PC-9 (cell line): ENCODE measurements around the gene NPM1. TPM values are rescaled to one million over a fixed set of nuclear protein-coding genes. Genes with fewer than 3 reads are reported as not detected.

ENCODE experiments used
- Bru-seq: library from RNA; stranded (reverse); fragments of 400-500 nt; gene quantifications from one replicate; lab custom pipeline; 2021; lab: Mats Ljungman, UMichigan
- BruChase-seq, 2 experiments: library from RNA; stranded (reverse); fragments of 400-500 nt; gene quantifications; one replicate each; lab custom pipeline; 2021; lab: Mats Ljungman, UMichigan
- BruUV-seq: library from RNA; stranded (reverse); fragments of 400-500 nt; replicated peaks from 2 replicates; lab custom pipeline; 2021; lab: Mats Ljungman, UMichigan
- CTCF ChIA-PET: fragments of 300-600 bp; sonication (Branson Sonifier 250); formaldehyde crosslinking; loops from one replicate; lab custom pipeline; 2022; ENCODE audit warnings: antibody characterized with exemption; lab: Charles Lee
- POLR2A ChIA-PET: fragments of 300-600 bp; sonication (Branson Sonifier 250); formaldehyde crosslinking; loops from one replicate; lab custom pipeline; 2022; ENCODE audit warnings: antibody characterized with exemption; ENCODE audit not compliant: unreplicated experiment; lab: Charles Lee
- DNase-seq, 2 experiments: peaks; one replicate each; pipeline versions ENCODE4 v3.0.0 to v3.0.0-alpha.2; 2015 to 2022; ENCODE audit warnings: mixed read lengths in 1 of 2
- H2AFZ ChIP-seq: fragments of 200-600 bp; sonication (generic); 2 replicates; pipeline ENCODE4 v1.8.1; 2017; ENCODE audit warnings: antibody characterized with exemption
- H3F3A ChIP-seq: fragments of 200-600 bp; sonication (generic); 2 replicates; pipeline ENCODE4 v1.8.1; 2017; ENCODE audit warnings: antibody characterized with exemption, mild to moderate bottlenecking, low read depth; ENCODE audit not compliant: insufficient read depth
- H3K27ac ChIP-seq: fragments of 200-600 bp; sonication (generic); 2 replicates; pipeline ENCODE4 v1.6.1; 2016; ENCODE audit warnings: mixed run types
- H3K27me3 ChIP-seq: fragments of 200-600 bp; sonication (generic); 2 replicates; pipeline ENCODE4 v1.6.1; 2016; ENCODE audit warnings: low read depth, mixed run types; ENCODE audit not compliant: insufficient read depth
- H3K36me3 ChIP-seq: fragments of 200-600 bp; sonication (generic); 2 replicates; pipeline ENCODE4 v1.6.1; 2016; ENCODE audit warnings: low read depth, mixed run types
- H3K4me1 ChIP-seq: fragments of 200-600 bp; sonication (generic); replicated peaks from 2 replicates; pipeline ENCODE4 v1.6.1; 2016; ENCODE audit warnings: mixed run types; ENCODE audit not compliant: insufficient read depth
- H3K4me2 ChIP-seq: fragments of 200-600 bp; sonication (generic); 2 replicates; pipeline ENCODE4 v1.6.1; 2017; ENCODE audit warnings: mixed run types
- H3K4me3 ChIP-seq: fragments of 200-600 bp; sonication (generic); 2 replicates; pipeline ENCODE4 v1.6.1; 2016; ENCODE audit warnings: mixed run types
- H3K79me2 ChIP-seq: fragments of 200-600 bp; sonication (generic); 2 replicates; pipeline ENCODE4 v1.6.1; 2017; ENCODE audit warnings: low read depth, mixed run types
- H3K9me2 ChIP-seq: fragments of 200-600 bp; sonication (generic); 2 replicates; pipeline ENCODE4 v1.8.1; 2017; ENCODE audit warnings: mild to moderate bottlenecking; ENCODE audit not compliant: insufficient read depth
- H3K9me3 ChIP-seq: fragments of 200-600 bp; sonication (generic); 2 replicates; pipeline ENCODE4 v1.8.1; 2016; ENCODE audit warnings: low read depth; ENCODE audit not compliant: insufficient read depth
- H4K20me1 ChIP-seq: fragments of 200-600 bp; sonication (generic); 2 replicates; pipeline ENCODE4 v1.8.1; 2017; ENCODE audit not compliant: insufficient read depth
- CTCF ChIP-seq: fragments of 200-600 bp; sonication (generic); conservative IDR thresholded peaks from 2 replicates; pipeline ENCODE4 v1.6.1; 2017; ENCODE audit warnings: mixed run types, antibody characterized with exemption, mild to moderate bottlenecking, moderate library complexity
- EZH2 ChIP-seq: fragments of 200-600 bp; sonication (generic); IDR thresholded peaks from 2 replicates; pipeline ENCODE4 v1.8.0; 2017; ENCODE audit warnings: antibody characterized with exemption, low read depth
- intact Hi-C: fragments of 100-400 bp; cut with micrococcal nuclease; formaldehyde crosslinking; loops from one replicate; pipeline ENCODE4 v1.10.0; 2022; ENCODE audit not compliant: unreplicated experiment
- long read RNA-seq: library from polyadenylated mRNA; stranded (forward); transcript quantifications from one replicate; pipeline ENCODE4 v2.0.0, GENCODE V29; 2022
- total RNA-seq: library from RNA; stranded (reverse); gene quantifications from 2 replicates; pipeline ENCODE4 v1.2.3, GENCODE V29; 2021

The NPM1 gene
- total RNA-seq (2,285 and 2,364 TPM in 2 replicates), Bru-seq, nascent RNA (percentile 100 among the genes with signal in this experiment), BruChase-seq, experiment 1, labeled RNA remaining after a 2-hour chase (percentile 99 among the genes with signal in this experiment), BruChase-seq, experiment 2, labeled RNA remaining after a 6-hour chase (percentile 100 among the genes with signal in this experiment)
- long read RNA-seq, transcript NPM1-201 (11 exons, 1,758 nt) = major isoform, 2,820 of 3,416 reads
- long read RNA-seq, transcript NPM1-203 (10 exons, 1,598 nt) = minor isoform, 339 of 3,416 reads
- long read RNA-seq, transcript NPM1-202 (10 exons, 1,237 nt) = minor isoform, 60 of 3,416 reads
- long read RNA-seq, partial matches to known transcripts = 37 of 3,416 reads
- long read RNA-seq, other reads (novel, unspliced or antisense) = 159 of 3,416 reads

DNA sequence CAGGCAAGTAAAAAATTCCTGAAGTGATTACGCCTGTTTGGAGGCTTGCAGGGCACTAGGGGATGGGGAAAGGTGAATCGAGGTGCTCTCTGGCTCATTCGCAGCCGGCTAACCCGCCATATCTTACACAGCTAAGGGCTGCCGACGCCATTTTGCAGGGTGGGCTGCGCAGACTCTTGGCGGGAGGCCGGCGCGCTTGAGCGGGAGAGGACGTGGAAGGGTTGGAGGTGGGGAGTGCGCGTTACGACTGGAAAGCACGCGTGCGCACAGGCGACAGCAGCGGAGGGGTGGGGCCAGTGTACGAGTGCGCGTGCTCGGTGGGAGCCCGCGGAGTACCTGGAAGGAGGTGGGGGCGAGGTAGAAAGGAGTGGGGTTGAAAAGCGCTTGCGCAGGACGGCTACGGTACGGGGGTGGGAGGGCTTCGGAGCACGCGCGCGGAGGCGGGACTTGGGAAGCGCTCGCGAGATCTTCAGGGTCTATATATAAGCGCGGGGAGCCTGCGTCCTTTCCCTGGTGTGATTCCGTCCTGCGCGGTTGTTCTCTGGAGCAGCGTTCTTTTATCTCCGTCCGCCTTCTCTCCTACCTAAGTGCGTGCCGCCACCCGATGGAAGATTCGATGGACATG is at the start of gene NPM1:
Gene NPM1 (plus strand): TSS at position 505 of the 625 bp plus-strand sequence. CDS start 100 bp downstream, at position 605.
- Histone ChIP-seq H3K36me3 (peaks cover 40% of the 10 kb centered on the region), H3K4me1 (peaks cover 32% of the 10 kb centered on the region), H3K9me2 (no peaks in the 10 kb centered on the region), H3F3A (peaks cover 43% of the 10 kb centered on the region), H3K4me3 (peak within 1 kb of the TSS; percentile 85), H3K4me2 (peak within 1 kb of the TSS; percentile 93), H3K27me3 (no peaks in the 10 kb centered on the region), H2AFZ (peak within 1 kb of the TSS; percentile 92), H3K9me3 (no peaks in the 10 kb centered on the region), H4K20me1 (peaks cover 46% of the 10 kb centered on the region), H3K79me2 (peaks cover 61% of the 10 kb centered on the region), H3K27ac (peak within 1 kb of the TSS; percentile 92)
- POLR2A ChIA-PET = interaction anchor here (0.6 to 1.1 kb wide), 2 partner anchors 21 to 27 kb away, joined by 7 to 8 read pairs; no protein-coding TSS in a partner anchor
- intact Hi-C loops = loop anchor here (2.0 to 5.0 kb wide), 2 partner anchors 21 to 635 kb away; no protein-coding TSS in a partner anchor
- no TSS peak for BruUV-seq
- TF ChIP-seq CTCF = no peak
- TF ChIP-seq EZH2 = no peak
- CTCF ChIA-PET = interaction anchor here (0.6 to 0.7 kb wide), 3 partner anchors 32 to 294 kb away, joined by 3 read pairs; partner anchors contain the start of gene FGF18
- peak; percentile 90 to 99 for DNase-seq

- 0 out of 2 replicates have a peak, but pooled peaks cover 6% of the 10 kb centered on the region for H3K4me1 ChIP-seq
Measured at GRCh38 chr5:171340042-171340441, 47.6 kb upstream of the NPM1 start.

More at GRCh38 chr5:171340042-171340441, 47.6 kb upstream of the NPM1 start:
- BruUV-seq = no TSS peak
- H3K9me3 ChIP-seq = no peaks in the 10 kb centered on the region
- no peak for DNase-seq
- TF ChIP-seq CTCF = no peak
- TF ChIP-seq EZH2 = no peak
- H3K9me2 ChIP-seq = no peaks in the 10 kb centered on the region
- no peak overlapping the region for H2AFZ ChIP-seq
- ChIA-PET POLR2A (interaction anchor here (0.6 kb wide), 1 partner anchor 444 kb away, joined by 8 read pairs; no protein-coding TSS in a partner anchor), CTCF (interaction anchor here (0.9 kb wide), 1 partner anchor 133 kb away, joined by 3 read pairs; no protein-coding TSS in a partner anchor)
- H3K79me2 ChIP-seq = no peaks in the 10 kb centered on the region
- no peaks in the 10 kb centered on the region for H4K20me1 ChIP-seq
- intact Hi-C loops = no loop called here
- H3K36me3 ChIP-seq = no peaks in the 10 kb centered on the region
- no peak overlapping the region for H3K4me3 ChIP-seq
- H3K27ac ChIP-seq = no peak overlapping the region
- no peaks in the 10 kb centered on the region for H3K27me3 ChIP-seq
- no peak overlapping the region for H3K4me2 ChIP-seq
- no peaks in the 10 kb centered on the region for H3F3A ChIP-seq
